IMR-90 (cell line): ENCODE results near the gene JPH3. TPM values are rescaled to one million over a fixed set of nuclear protein-coding genes. Genes with fewer than 3 reads are reported as not detected.

Experiments
- ATAC-seq: fragments of 200-7000 bp; cut with Tn5 transposase; 2 replicates; pipeline ENCODE4 v1.9.1; 2020; ENCODE audit warnings: low read depth, mild to moderate bottlenecking, moderate library complexity
- BruUV-seq: library from RNA; stranded (reverse); fragments of 400-500 nt; replicated peaks from 2 replicates; lab custom pipeline; 2021; lab: Mats Ljungman, UMichigan
- CTCF ChIA-PET: fragments of 300-600 bp; formaldehyde crosslinking; extraction: SDS; loops from one replicate; lab custom pipeline; 2021; ENCODE audit warnings: antibody characterized with exemption; lab: Yijun Ruan, JAX
- POLR2A ChIA-PET: fragments of 300-600 bp; sonication (Branson Sonifier 250); formaldehyde crosslinking; loops from one replicate; lab custom pipeline; 2022; ENCODE audit warnings: antibody characterized with exemption; ENCODE audit not compliant: unreplicated experiment; lab: Charles Lee
- DNase-seq: peaks from one replicate; pipeline ENCODE4 v3.0.0; 2013
- H2AFZ ChIP-seq: replicated peaks from 2 replicates; pipeline ENCODE3; 2013; ENCODE audit warnings: low read length, mild to moderate bottlenecking; ENCODE audit not compliant: poor library complexity
- H2AK5ac ChIP-seq: 2 replicates; pipeline ENCODE4 v1.6.1; 2013; ENCODE audit warnings: low read depth, low read length, inconsistent platforms
- H2AK9ac ChIP-seq: replicated peaks from 2 replicates; pipeline ENCODE3; 2013; ENCODE audit warnings: mild to moderate bottlenecking, low read depth, low read length, moderate library complexity; ENCODE audit not compliant: poor library complexity
- H2BK120ac ChIP-seq: 2 replicates; pipeline ENCODE4 v1.6.1; 2013; ENCODE audit warnings: low read depth, low read length, inconsistent platforms
- H2BK15ac ChIP-seq: 3 replicates; pipeline ENCODE4 v1.6.1; 2013; ENCODE audit warnings: low read depth, low read length, inconsistent platforms
- H2BK20ac ChIP-seq: 2 replicates; pipeline ENCODE4 v1.6.1; 2013; ENCODE audit warnings: low read depth, mild to moderate bottlenecking, inconsistent platforms, low read length, moderate library complexity
- H2BK5ac ChIP-seq: 2 replicates; pipeline ENCODE4 v1.6.1; 2013; ENCODE audit warnings: mild to moderate bottlenecking, low read depth, low read length, inconsistent platforms; ENCODE audit not compliant: poor library complexity, severe bottlenecking
- H3K14ac ChIP-seq: replicated peaks from 2 replicates; pipeline ENCODE4 v1.6.1; 2013; ENCODE audit warnings: low read depth, low read length, inconsistent platforms
- H3K18ac ChIP-seq: 2 replicates; pipeline ENCODE4 v1.6.1; 2013; ENCODE audit warnings: low read depth, low read length, control low read depth
- H3K23ac ChIP-seq: 2 replicates; pipeline ENCODE4 v1.6.1; 2013; ENCODE audit warnings: low read depth, low read length, inconsistent platforms
- H3K27ac ChIP-seq: 2 replicates; pipeline ENCODE4 v1.5.1; 2013; ENCODE audit warnings: mild to moderate bottlenecking, control low read depth, low read length; ENCODE audit not compliant: insufficient read depth
- H3K27me3 ChIP-seq: 2 replicates; pipeline ENCODE4 v1.6.1; 2013; ENCODE audit warnings: low read length; ENCODE audit not compliant: control insufficient read depth, insufficient read depth
- H3K36me3 ChIP-seq: 2 replicates; pipeline ENCODE4 v1.6.1; 2013; ENCODE audit warnings: low read length, mixed read lengths; ENCODE audit not compliant: control insufficient read depth, insufficient read depth
- H3K4ac ChIP-seq: 2 replicates; pipeline ENCODE4 v1.6.1; 2013; ENCODE audit warnings: low read depth, low read length, inconsistent platforms
- H3K4me1 ChIP-seq: 2 replicates; pipeline ENCODE4 v1.6.1; 2013; ENCODE audit warnings: low read length, mixed read lengths; ENCODE audit not compliant: control insufficient read depth, insufficient read depth
- H3K4me2 ChIP-seq: 2 replicates; pipeline ENCODE4 v1.6.1; 2013; ENCODE audit warnings: low read depth, mild to moderate bottlenecking, control low read depth, low read length, moderate library complexity
- H3K4me3 ChIP-seq: 2 replicates; pipeline ENCODE4 v1.5.1; 2013; ENCODE audit warnings: low read depth, mild to moderate bottlenecking, control low read depth, low read length, moderate library complexity; ENCODE audit not compliant: insufficient read depth
- H3K56ac ChIP-seq: 2 replicates; pipeline ENCODE4 v1.6.1; 2013; ENCODE audit warnings: low read length, inconsistent platforms; ENCODE audit not compliant: insufficient read depth; ENCODE audit errors: extremely low read depth
- H3K79me1 ChIP-seq, 2 experiments: 2 replicates each; pipeline ENCODE4 v1.6.1; 2013; ENCODE audit warnings: low read length in 2 of 2, inconsistent platforms in 1 of 2, low read depth in 1 of 2
- H3K9ac ChIP-seq: 2 replicates; pipeline ENCODE4 v1.6.1; 2013; ENCODE audit warnings: low read depth, low read length, control low read depth
- H3K9me1 ChIP-seq: 2 replicates; pipeline ENCODE4 v1.6.1; 2013; ENCODE audit warnings: low read length, inconsistent platforms; ENCODE audit not compliant: insufficient read depth
- H3K9me3 ChIP-seq: 2 replicates; pipeline ENCODE4 v1.6.1; 2013; ENCODE audit warnings: low read length; ENCODE audit not compliant: control insufficient read depth, insufficient read depth
- H4K20me1 ChIP-seq: 2 replicates; pipeline ENCODE4 v1.6.1; 2013; ENCODE audit warnings: low read length, inconsistent platforms; ENCODE audit not compliant: insufficient read depth
- H4K5ac ChIP-seq: 2 replicates; pipeline ENCODE4 v1.6.1; 2013; ENCODE audit warnings: mild to moderate bottlenecking, low read depth, low read length, control low read depth
- H4K8ac ChIP-seq, 2 experiments: 2 replicates each; pipeline ENCODE4 v1.6.1; 2013; ENCODE audit warnings: low read depth in 2 of 2, low read length in 2 of 2, control low read depth in 1 of 2, inconsistent platforms in 1 of 2
- H4K91ac ChIP-seq: 2 replicates; pipeline ENCODE4 v1.6.1; 2013; ENCODE audit warnings: low read depth, low read length, inconsistent platforms; ENCODE audit not compliant: insufficient read depth
- BHLHE40 ChIP-seq: fragments of 150-350 bp; IDR thresholded peaks from 2 replicates; pipeline ENCODE4 v1.6.1; 2016; ENCODE audit warnings: mild to moderate bottlenecking, low read depth, low read length
- MAFK ChIP-seq: IDR thresholded peaks from 2 replicates; pipeline ENCODE4 v1.6.1; 2012; ENCODE audit warnings: low read depth, low read length, improper control_type of control experiment
- MAZ ChIP-seq: IDR thresholded peaks from 2 replicates; pipeline ENCODE4 v1.6.1; 2012; ENCODE audit warnings: low read depth, mild to moderate bottlenecking, low read length, improper control_type of control experiment, moderate library complexity, borderline replicate concordance
- NFE2L2 ChIP-seq: fragments of 150-350 bp; IDR thresholded peaks from 2 replicates; pipeline ENCODE4 v1.6.1; 2016; ENCODE audit warnings: low read depth, mild to moderate bottlenecking, low read length
- RCOR1 ChIP-seq: IDR thresholded peaks from 2 replicates; pipeline ENCODE4 v1.6.1; 2012; ENCODE audit warnings: mild to moderate bottlenecking, low read length, improper control_type of control experiment; ENCODE audit not compliant: insufficient replicate concordance
- WGBS, 2 experiments: methylation state at CpG; one replicate each; pipeline versions ENCODE4 v1.1.5 to v1.1.7; 2013; ENCODE audit warnings: missing lambda C conversion rate in 2 of 2; ENCODE audit not compliant: insufficient read length in 1 of 2; ENCODE audit errors: extremely low coverage in 2 of 2; 5-methylcytosine and 5-hydroxymethylcytosine counted together
- dilution Hi-C: fragments of 300-500 bp; cut with HindIII; formaldehyde crosslinking; loops from one replicate; pipeline ENCODE4 v1.14.3; 2018; ENCODE audit warnings: low sequenced_read_pairs; ENCODE audit not compliant: unreplicated experiment
- in situ Hi-C: fragments of 300-500 bp; cut with MboI; formaldehyde crosslinking; loops from 3 replicates; pipeline ENCODE4 v1.14.3; 2019; ENCODE audit warnings: low sequenced_read_pairs, inconsistent platforms, mixed read lengths
- intact Hi-C: fragments of 100-400 bp; cut with micrococcal nuclease; formaldehyde crosslinking; loops from 2 replicates; pipeline ENCODE4 v1.10.0; 2022
- polyA plus RNA-seq, 3 experiments: library from polyadenylated mRNA; depleted of rRNA; stranded (reverse); fragments of >200 nt; gene quantifications; 2 replicates each; pipeline ENCODE4 v1.2.3, GENCODE V29; 2012; ENCODE audit warnings: low replicate concordance in 1 of 3
- total RNA-seq: library from RNA; depleted of rRNA; stranded (reverse); fragments of >200 nt; gene quantifications from 2 replicates; pipeline ENCODE4 v1.2.3, GENCODE V29; 2012
- TF ChIP-seq, protein P1 (sequence below): fragments of 150-350 bp; IDR thresholded peaks from 2 replicates; pipeline ENCODE4 v1.6.1; 2016; ENCODE audit warnings: low read depth, mild to moderate bottlenecking, low read length, moderate library complexity, borderline replicate concordance
- TF ChIP-seq, protein P2 (sequence below): fragments of 150-350 bp; IDR thresholded peaks from 2 replicates; pipeline ENCODE4 v1.6.1; 2017; ENCODE audit warnings: mild to moderate bottlenecking, antibody characterized with exemption, low read length, low read depth

The JPH3 gene
- total and polyA plus RNA-seq, 2 of the 4 experiments (the other 2 are of a cell fraction), result 0.03 TPM; not detected in 1

DNA sequence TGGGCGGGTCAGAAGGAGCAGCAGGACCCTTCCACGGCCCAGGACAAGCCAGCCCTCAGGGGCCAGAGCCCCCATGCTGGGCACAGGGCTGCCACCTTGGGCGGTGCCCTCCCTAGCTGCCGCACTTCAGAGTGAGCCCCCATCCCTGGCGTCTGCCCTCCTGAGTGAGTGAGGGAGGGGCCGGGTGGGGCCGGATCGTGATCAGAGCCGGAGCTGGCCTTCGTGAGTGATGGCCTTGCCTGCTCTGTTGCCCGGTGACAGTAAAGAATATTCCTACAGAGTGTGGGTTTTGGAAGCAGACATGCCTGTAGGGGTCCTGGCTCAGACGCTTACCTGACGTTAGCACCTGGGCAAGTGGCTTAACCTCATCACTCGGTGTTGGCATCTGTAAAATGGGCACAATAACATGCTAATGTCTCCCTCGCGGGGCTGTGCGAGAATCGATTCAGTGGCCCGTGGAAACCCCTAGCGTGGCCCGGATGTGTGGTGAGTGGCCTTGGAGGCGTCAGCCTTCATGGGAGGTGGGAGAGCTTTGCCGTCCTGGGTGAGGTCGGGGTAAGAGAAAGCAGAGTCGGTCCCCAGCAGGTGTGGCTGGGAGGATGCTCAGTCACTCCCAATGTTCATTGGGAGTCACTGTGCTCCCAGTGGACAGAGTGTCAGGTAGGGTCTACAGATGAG is 26.1 kb downstream of the JPH3 start:
- in situ Hi-C loops, result no loop called here
- Histone ChIP-seq H3K36me3 (no peaks in the 10 kb centered on the region), H2BK120ac (no peak overlapping the region), H3K4me1 (no peaks in the 10 kb centered on the region), H3K4me3 (no peak overlapping the region), H3K56ac (no peak overlapping the region), H2AFZ (no peak overlapping the region), H3K14ac (no peak overlapping the region), H3K4ac (no peak overlapping the region), H3K18ac (no peak overlapping the region), H2AK9ac (no peak overlapping the region), H2AK5ac (no peak overlapping the region), H4K8ac (no peak overlapping the region), H2BK15ac (no peak overlapping the region), H4K91ac (no peak overlapping the region), H2BK5ac (no peak overlapping the region), H3K4me2 (no peak overlapping the region), H3K9me3 (peaks cover 11% of the 10 kb centered on the region), H3K79me1 (no peaks in the 10 kb centered on the region), H3K27me3 (peaks cover 63% of the 10 kb centered on the region), H3K9ac (no peak overlapping the region), H4K5ac (no peak overlapping the region), H3K27ac (no peak overlapping the region), H3K23ac (no peak overlapping the region), H2BK20ac (no peak overlapping the region), H4K20me1 (no peaks in the 10 kb centered on the region), H3K9me1 (no peaks in the 10 kb centered on the region)
- DNase-seq, result no peak
- dilution Hi-C loops, result no loop called here
- ATAC-seq, result no peak
- 73% methylated on average over 10 of the region's 25 CpGs; no CpG with 5 or more reads in 1 of the 2 experiments for WGBS, 2 experiments
- intact Hi-C loops, result no loop called here
- POLR2A ChIA-PET, result no interaction called here
- CTCF ChIA-PET, result interaction anchor here (0.8 kb wide), 1 partner anchor 8 kb away, joined by 3 read pairs; no protein-coding TSS in a partner anchor
- no TSS peak for BruUV-seq
- no peak for TF ChIP-seq RCOR1
- TF ChIP-seq, protein P1, sequence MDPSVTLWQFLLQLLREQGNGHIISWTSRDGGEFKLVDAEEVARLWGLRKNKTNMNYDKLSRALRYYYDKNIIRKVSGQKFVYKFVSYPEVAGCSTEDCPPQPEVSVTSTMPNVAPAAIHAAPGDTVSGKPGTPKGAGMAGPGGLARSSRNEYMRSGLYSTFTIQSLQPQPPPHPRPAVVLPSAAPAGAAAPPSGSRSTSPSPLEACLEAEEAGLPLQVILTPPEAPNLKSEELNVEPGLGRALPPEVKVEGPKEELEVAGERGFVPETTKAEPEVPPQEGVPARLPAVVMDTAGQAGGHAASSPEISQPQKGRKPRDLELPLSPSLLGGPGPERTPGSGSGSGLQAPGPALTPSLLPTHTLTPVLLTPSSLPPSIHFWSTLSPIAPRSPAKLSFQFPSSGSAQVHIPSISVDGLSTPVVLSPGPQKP, result no peak
- no peak for TF ChIP-seq NFE2L2
- no peak for TF ChIP-seq MAZ
- TF ChIP-seq, protein P2, sequence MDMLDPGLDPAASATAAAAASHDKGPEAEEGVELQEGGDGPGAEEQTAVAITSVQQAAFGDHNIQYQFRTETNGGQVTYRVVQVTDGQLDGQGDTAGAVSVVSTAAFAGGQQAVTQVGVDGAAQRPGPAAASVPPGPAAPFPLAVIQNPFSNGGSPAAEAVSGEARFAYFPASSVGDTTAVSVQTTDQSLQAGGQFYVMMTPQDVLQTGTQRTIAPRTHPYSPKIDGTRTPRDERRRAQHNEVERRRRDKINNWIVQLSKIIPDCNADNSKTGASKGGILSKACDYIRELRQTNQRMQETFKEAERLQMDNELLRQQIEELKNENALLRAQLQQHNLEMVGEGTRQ, result no peak
- TF ChIP-seq BHLHE40, result no peak
- TF ChIP-seq MAFK, result no peak
